GM18868 (cell line): ENCODE measurements around the gene BPIFA2.

ENCODE experiments used
- ATAC-seq: cut with Tn5 transposase; IDR thresholded peaks from one replicate; pipeline ENCODE4 v1.9.1; 2021; ENCODE audit warnings: mild to moderate bottlenecking, moderate library complexity; ENCODE audit not compliant: unreplicated experiment

The BPIFA2 gene

GRCh38 chr20:33191955-33192354 lies 24.0 kb downstream of the BPIFA2 start:
- ATAC-seq: no peak

- no peak for ATAC-seq
Measured at GRCh38 chr20:33192912-33193501, 25.0 kb downstream of the BPIFA2 start.

- ATAC-seq: no peak
Measured at GRCh38 chr20:33199026-33199425, 31.1 kb downstream of the BPIFA2 start.

GRCh38 chr20:33202451-33202850 lies 34.5 kb downstream of the BPIFA2 start:
- no peak for ATAC-seq

GRCh38 chr20:33203444-33203843 lies 35.5 kb downstream of the BPIFA2 start:
- ATAC-seq: no peak

GRCh38 chr20:33209789-33210188 lies 41.8 kb downstream of the BPIFA2 start:
- ATAC-seq: no peak

- no peak for ATAC-seq
Measured at GRCh38 chr20:33210371-33210770, 42.4 kb downstream of the BPIFA2 start.

GRCh38 chr20:33211817-33212424 lies 44.0 kb downstream of the BPIFA2 start:
- ATAC-seq: no peak

GRCh38 chr20:33217052-33217451 lies 49.1 kb downstream of the BPIFA2 start, which contains the start of gene BPIFA3:
BPIFA3 (plus strand) TSS chr20:33217352; CDS start chr20:33217537, 185 bp downstream.
- no peak for ATAC-seq

GRCh38 chr20:33224399-33224798 lies 56.4 kb downstream of the BPIFA2 start:
- no peak for ATAC-seq

- no peak for ATAC-seq
Measured at GRCh38 chr20:33229843-33230242, 61.9 kb downstream of the BPIFA2 start.
